HG02623 (cell line): ENCODE data around the gene MAPK1IP1L.
A peak's percentile ranks its signal among the peaks of the same experiment; 100 is the strongest.
"Not testable (repeated sequence)": the region's sequence is repeated elsewhere in the genome, so short reads cannot be mapped to it uniquely, and the experiment has no call there.

ENCODE experiments used
- ATAC-seq: cut with Tn5 transposase; IDR thresholded peaks from one replicate; pipeline ENCODE4 v1.9.1; 2021; ENCODE audit warnings: moderate library complexity; ENCODE audit not compliant: unreplicated experiment

Gene MAPK1IP1L

GRCh38 chr14:55053500-55053899, 2.1 kb downstream of the MAPK1IP1L start:
- no peak for ATAC-seq

- ATAC-seq, result no peak
These were observed 2.7 kb downstream of the MAPK1IP1L start for GRCh38 chr14:55054098-55054497.

GRCh38 chr14:55057919-55058318, 6.5 kb downstream of the MAPK1IP1L start:
- no peak for ATAC-seq

- ATAC-seq, result no peak
These were observed 7.9 kb downstream of the MAPK1IP1L start for GRCh38 chr14:55059333-55059732.

- ATAC-seq, result no peak
These were observed 11.3 kb downstream of the MAPK1IP1L start for GRCh38 chr14:55062517-55063351.

- not testable (repeated sequence) for ATAC-seq
These were observed 13.4 kb downstream of the MAPK1IP1L start for GRCh38 chr14:55064896-55065295.

GRCh38 chr14:55065411-55065810, 14.0 kb downstream of the MAPK1IP1L start:
- ATAC-seq, result no peak

GRCh38 chr14:55066223-55066622, 14.8 kb downstream of the MAPK1IP1L start:
- no peak for ATAC-seq

GRCh38 chr14:55070981-55071411, 19.5 kb downstream of the MAPK1IP1L start:
- no peak for ATAC-seq

GRCh38 chr14:55071870-55072640, 20.6 kb downstream of the MAPK1IP1L start:
- ATAC-seq, result peak; percentile 34

- no peak for ATAC-seq
These were observed 22.4 kb downstream of the MAPK1IP1L start for GRCh38 chr14:55073856-55074255.

GRCh38 chr14:55074662-55075061, 23.2 kb downstream of the MAPK1IP1L start:
- peak; percentile 44 for ATAC-seq

GRCh38 chr14:55075628-55076175, 24.3 kb downstream of the MAPK1IP1L start:
- ATAC-seq, result no peak

- ATAC-seq, result no peak
These were observed 26.0 kb downstream of the MAPK1IP1L start for GRCh38 chr14:55077170-55078151.

- ATAC-seq, result not testable (repeated sequence)
These were observed 28.5 kb downstream of the MAPK1IP1L start for GRCh38 chr14:55079961-55080360.

GRCh38 chr14:55084401-55085059, 33.1 kb downstream of the MAPK1IP1L start:
- no peak for ATAC-seq

GRCh38 chr14:55085060-55085660, 33.7 kb downstream of the MAPK1IP1L start:
- ATAC-seq, result no peak

GRCh38 chr14:55086938-55087337, 35.5 kb downstream of the MAPK1IP1L start:
- ATAC-seq, result no peak

GRCh38 chr14:55088356-55088755, 36.9 kb downstream of the MAPK1IP1L start:
- ATAC-seq, result no peak

GRCh38 chr14:55092341-55092740, 40.9 kb downstream of the MAPK1IP1L start:
- no peak for ATAC-seq
